COR-L47 (cell line): Measurements from ENCODE around the gene ZSCAN25.
"Not testable (repeated sequence)": the region's sequence is repeated elsewhere in the genome, so short reads cannot be mapped to it uniquely, and the experiment has no call there.

Experiments used
- DNase-seq: peaks from one replicate; lab custom pipeline; 2025; lab: John Stamatoyannopoulos, UW

ZSCAN25 gene

GRCh38 chr7:99645590-99645989 is 28.8 kb downstream of the ZSCAN25 start:
- DNase-seq, result no peak

GRCh38 chr7:99648843-99649242 is 32.1 kb downstream of the ZSCAN25 start:
- DNase-seq, result no peak

GRCh38 chr7:99651290-99651689 is 34.5 kb downstream of the ZSCAN25 start:
- DNase-seq, result no peak

- DNase-seq, result no peak
Observed at GRCh38 chr7:99652671-99653070, 35.9 kb downstream of the ZSCAN25 start.

- not testable (repeated sequence) for DNase-seq
Observed at GRCh38 chr7:99653269-99653668, 36.5 kb downstream of the ZSCAN25 start.

- DNase-seq, result no peak
Observed at GRCh38 chr7:99653754-99654153, 37.0 kb downstream of the ZSCAN25 start.

GRCh38 chr7:99654626-99655025 is 37.9 kb downstream of the ZSCAN25 start:
- DNase-seq, result not testable (repeated sequence)

- DNase-seq, result not testable (repeated sequence)
Observed at GRCh38 chr7:99657879-99658278, 41.1 kb downstream of the ZSCAN25 start.

GRCh38 chr7:99665312-99666012 is 48.7 kb downstream of the ZSCAN25 start:
- no peak for DNase-seq

GRCh38 chr7:99666013-99666395 is 49.3 kb downstream of the ZSCAN25 start:
- DNase-seq, result no peak

- DNase-seq, result no peak
Observed at GRCh38 chr7:99667179-99667578, 50.4 kb downstream of the ZSCAN25 start.

GRCh38 chr7:99668541-99668940 is 51.8 kb downstream of the ZSCAN25 start:
- no peak for DNase-seq

- DNase-seq, result no peak
Observed at GRCh38 chr7:99669782-99670181, 53.0 kb downstream of the ZSCAN25 start.

GRCh38 chr7:99672573-99672972 is 55.8 kb downstream of the ZSCAN25 start:
- DNase-seq, result no peak

- DNase-seq, result no peak
Observed at GRCh38 chr7:99674995-99675742, 58.4 kb downstream of the ZSCAN25 start.

- DNase-seq, result no peak
Observed at GRCh38 chr7:99677013-99677647, 60.4 kb downstream of the ZSCAN25 start.

GRCh38 chr7:99677648-99678045 is 60.9 kb downstream of the ZSCAN25 start:
- no peak for DNase-seq

GRCh38 chr7:99679032-99679399 is 62.3 kb downstream of the ZSCAN25 start:
- no peak for DNase-seq

GRCh38 chr7:99679400-99680191 is 62.9 kb downstream of the ZSCAN25 start, which contains the start of gene CYP3A5:
Gene CYP3A5 (minus strand): TSS chr7:99679996. CDS start chr7:99679896, 100 bp downstream.
- DNase-seq, result no peak
